Ectodermal cell (in vitro differentiated cells): ENCODE measurements around the gene UST.

Experiments
- H3K27ac ChIP-seq: 2 replicates; pipeline ENCODE4 v1.7.0; 2013; ENCODE audit warnings: mild to moderate bottlenecking, low read depth, low read length; ENCODE audit not compliant: insufficient read depth, poor library complexity, severe bottlenecking
- H3K27me3 ChIP-seq: 2 replicates; pipeline ENCODE4 v1.7.0; 2013; ENCODE audit warnings: mild to moderate bottlenecking, low read length; ENCODE audit not compliant: insufficient read depth, control insufficient read depth, poor library complexity, severe bottlenecking
- H3K36me3 ChIP-seq: one replicate; pipeline ENCODE4 v1.7.0; 2013; ENCODE audit warnings: low read length; ENCODE audit not compliant: control insufficient read depth, insufficient read depth
- H3K4me1 ChIP-seq: one replicate; pipeline ENCODE4 v1.7.0; 2013; ENCODE audit warnings: low read length; ENCODE audit not compliant: control insufficient read depth, insufficient read depth
- H3K4me3 ChIP-seq: 2 replicates; pipeline ENCODE4 v1.7.0; 2013; ENCODE audit warnings: low read depth, low read length, control low read depth; ENCODE audit not compliant: insufficient read depth
- H3K9me3 ChIP-seq: 2 replicates; pipeline ENCODE4 v1.7.0; 2013; ENCODE audit warnings: mild to moderate bottlenecking, low read length, moderate library complexity; ENCODE audit not compliant: control insufficient read depth
- WGBS, 2 experiments: methylation state at CpG; one replicate each; pipeline ENCODE4 v1.1.7; 2013; ENCODE audit warnings: missing lambda C conversion rate in 2 of 2; 5-methylcytosine and 5-hydroxymethylcytosine counted together

UST gene

GRCh38 chr6:149050160-149050559 lies 303.3 kb downstream of the UST start:
- H3K4me3 ChIP-seq = no peak overlapping the region
- 100% methylated on average over 1 of the region's 1 CpG for WGBS, 2 experiments
- no peaks in the 10 kb centered on the region for H3K27me3 ChIP-seq
- no peaks in the 10 kb centered on the region for H3K4me1 ChIP-seq
- H3K27ac ChIP-seq = no peak overlapping the region
- H3K9me3 ChIP-seq = no peaks in the 10 kb centered on the region
- H3K36me3 ChIP-seq = no peaks in the 10 kb centered on the region

GRCh38 chr6:149052350-149053106 lies 305.7 kb downstream of the UST start:
- Histone ChIP-seq H3K4me3 (no peak overlapping the region), H3K36me3 (no peaks in the 10 kb centered on the region), H3K9me3 (no peaks in the 10 kb centered on the region), H3K27me3 (no peaks in the 10 kb centered on the region), H3K27ac (no peak overlapping the region), H3K4me1 (no peaks in the 10 kb centered on the region)
- 92 to 95% methylated on average over 6 of the region's 6 CpGs for WGBS, 2 experiments

GRCh38 chr6:149053848-149054558 lies 307.2 kb downstream of the UST start:
- no peaks in the 10 kb centered on the region for H3K27me3 ChIP-seq
- H3K4me3 ChIP-seq = no peak overlapping the region
- H3K4me1 ChIP-seq = no peaks in the 10 kb centered on the region
- H3K9me3 ChIP-seq = no peaks in the 10 kb centered on the region
- WGBS, 2 experiments = 84 to 92% methylated on average over 3 to 4 of the region's 4 CpGs
- H3K27ac ChIP-seq = no peak overlapping the region
- H3K36me3 ChIP-seq = no peaks in the 10 kb centered on the region

- H3K4me3 ChIP-seq = no peak overlapping the region
- no peaks in the 10 kb centered on the region for H3K36me3 ChIP-seq
- no peaks in the 10 kb centered on the region for H3K27me3 ChIP-seq
- no peaks in the 10 kb centered on the region for H3K4me1 ChIP-seq
- 94 to 98% methylated on average over 7 to 8 of the region's 8 CpGs for WGBS, 2 experiments
- H3K9me3 ChIP-seq = no peaks in the 10 kb centered on the region
- H3K27ac ChIP-seq = no peak overlapping the region
These were observed 307.8 kb downstream of the UST start for GRCh38 chr6:149054559-149055194.

GRCh38 chr6:149055195-149055899 lies 308.5 kb downstream of the UST start:
- H3K9me3 ChIP-seq = no peaks in the 10 kb centered on the region
- no peaks in the 10 kb centered on the region for H3K4me1 ChIP-seq
- no peak overlapping the region for H3K27ac ChIP-seq
- no peaks in the 10 kb centered on the region for H3K36me3 ChIP-seq
- H3K4me3 ChIP-seq = no peak overlapping the region
- H3K27me3 ChIP-seq = no peaks in the 10 kb centered on the region
- 73 to 81% methylated on average over 3 of the region's 5 CpGs for WGBS, 2 experiments

GRCh38 chr6:149056777-149057463 lies 310.1 kb downstream of the UST start:
- Histone ChIP-seq H3K27ac (no peak overlapping the region), H3K4me3 (no peak overlapping the region), H3K9me3 (no peaks in the 10 kb centered on the region), H3K36me3 (no peaks in the 10 kb centered on the region), H3K4me1 (no peaks in the 10 kb centered on the region), H3K27me3 (no peaks in the 10 kb centered on the region)
- WGBS, 2 experiments = 97 to 98% methylated on average over 4 of the region's 4 CpGs

GRCh38 chr6:149057464-149057840 lies 310.6 kb downstream of the UST start:
- Histone ChIP-seq H3K4me1 (peaks cover 1% of the 10 kb centered on the region), H3K27me3 (no peaks in the 10 kb centered on the region), H3K4me3 (no peak overlapping the region), H3K36me3 (no peaks in the 10 kb centered on the region), H3K9me3 (no peaks in the 10 kb centered on the region), H3K27ac (no peak overlapping the region)
- WGBS, 2 experiments = 92% methylated on average over 1 of the region's 1 CpG; no CpG with 5 or more reads in 1 of the 2 experiments

- H3K27me3 ChIP-seq = no peaks in the 10 kb centered on the region
- H3K27ac ChIP-seq = no peak overlapping the region
- no peaks in the 10 kb centered on the region for H3K36me3 ChIP-seq
- H3K4me3 ChIP-seq = no peak overlapping the region
- H3K9me3 ChIP-seq = no peaks in the 10 kb centered on the region
- peaks cover 10% of the 10 kb centered on the region for H3K4me1 ChIP-seq
- 87 to 89% methylated on average over 6 to 7 of the region's 7 CpGs for WGBS, 2 experiments
These were observed 312.7 kb downstream of the UST start for GRCh38 chr6:149059557-149059956.

GRCh38 chr6:149060300-149060984 lies 313.6 kb downstream of the UST start:
- no peaks in the 10 kb centered on the region for H3K9me3 ChIP-seq
- H3K27ac ChIP-seq = no peak overlapping the region
- WGBS, 2 experiments = 93 to 94% methylated on average over 19 of the region's 19 CpGs
- no peaks in the 10 kb centered on the region for H3K36me3 ChIP-seq
- H3K4me3 ChIP-seq = no peak overlapping the region
- no peaks in the 10 kb centered on the region for H3K27me3 ChIP-seq
- H3K4me1 ChIP-seq = peaks cover 10% of the 10 kb centered on the region
